Measurements from ENCODE around the gene LACTB. TPM values are rescaled to one million over a fixed set of nuclear protein-coding genes. Genes with fewer than 3 reads are reported as not detected.

Gene LACTB
- total and polyA plus RNA-seq, 2 experiments from 2014 or later = 27.3 to 35.8 TPM

DNA sequence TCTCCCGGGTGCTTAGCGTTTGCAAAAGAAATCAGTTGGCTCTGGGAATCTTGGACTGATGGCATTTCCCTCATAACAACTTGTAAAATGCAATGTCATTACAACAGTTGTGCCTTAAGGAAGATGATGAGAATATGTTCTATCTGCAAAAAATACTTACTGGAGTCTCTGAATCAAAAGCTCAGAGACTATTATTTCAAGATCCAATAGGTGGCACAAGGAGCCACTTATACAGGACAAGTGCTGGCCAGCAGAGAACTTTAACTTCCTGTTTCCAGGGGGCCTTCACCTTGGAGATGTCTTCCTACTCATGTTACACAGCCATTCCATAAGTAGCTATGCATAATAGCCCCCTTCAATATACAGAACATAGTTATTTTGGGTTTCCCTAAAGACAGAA, 44.6 kb downstream of the LACTB start:
- no peak overlapping the region for H3K4me3 ChIP-seq
- no peaks in the 10 kb centered on the region for H3K36me3 ChIP-seq (ENCODE audit: low read depth)
- TF ChIP-seq EZH2 (IDR thresholded peaks at IDR 0.05; ENCODE audit: insufficient read depth, poor library complexity, severe bottlenecking) = no peak
- no peak for TF ChIP-seq EZH2phosphoT487 (IDR thresholded peaks at IDR 0.05; ENCODE audit: insufficient read depth, low read depth)
- H3K27me3 ChIP-seq (replicated peaks; ENCODE audit: insufficient read depth) = no peaks in the 10 kb centered on the region
- no peaks in the 10 kb centered on the region for H3K9me2 ChIP-seq (ENCODE audit: insufficient read depth)
- H2AFZ ChIP-seq = no peak overlapping the region
- in situ Hi-C loops (cut with MboI) = loop anchor here (25.0 kb wide), 1 partner anchor 246 kb away; no protein-coding TSS in a partner anchor
- H3K4me2 ChIP-seq (ENCODE audit: unreplicated experiment) = no peak overlapping the region
- 63 to 64% methylated on average over 2 of the region's 2 CpGs for WGBS, 2 experiments (ENCODE audit: low coverage in 1 of 2, low lambda C conversion rate in 2 of 2, missing lambda C conversion rate in 2 of 2)
- no peaks in the 10 kb centered on the region for H4K20me1 ChIP-seq (ENCODE audit: insufficient read depth)
- no peaks in the 10 kb centered on the region for H3K79me2 ChIP-seq (ENCODE audit: insufficient read depth)
- DNase-seq = peak; percentile 38
- H3K4me1 ChIP-seq (ENCODE audit: insufficient read depth) = peaks cover 12% of the 10 kb centered on the region
- H3K27ac ChIP-seq = no peak overlapping the region
- H3K9me3 ChIP-seq (ENCODE audit: low read depth) = no peaks in the 10 kb centered on the region
- H3F3A ChIP-seq (ENCODE audit: insufficient read depth) = peaks cover 11% of the 10 kb centered on the region
- H3K9ac ChIP-seq = no peak overlapping the region

DNA sequence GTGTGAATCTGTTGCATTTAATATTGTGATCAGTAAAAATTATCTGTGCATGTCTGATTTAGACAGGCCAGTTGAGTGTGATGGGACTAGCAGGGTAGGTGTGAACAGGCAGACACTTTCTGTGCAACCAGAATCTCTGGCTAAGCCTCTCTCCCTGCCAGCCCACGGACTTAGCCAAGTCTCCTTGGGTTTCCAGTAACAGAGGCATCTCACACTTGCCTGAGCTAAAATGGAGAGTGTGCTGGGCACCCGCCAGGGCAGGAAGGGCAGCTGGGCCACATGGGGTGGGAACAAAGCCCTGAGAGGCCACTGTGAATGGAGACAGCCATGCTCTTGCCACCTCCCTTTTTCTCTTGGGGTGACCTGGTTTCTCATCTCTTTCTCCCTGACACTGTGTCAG, 48.1 kb downstream of the LACTB start:
- Histone ChIP-seq H3K36me3 (ENCODE audit: low read depth) (no peaks in the 10 kb centered on the region), H2AFZ (no peak overlapping the region), H3K9me2 (ENCODE audit: insufficient read depth) (no peaks in the 10 kb centered on the region), H3K4me1 (ENCODE audit: insufficient read depth) (peaks cover 12% of the 10 kb centered on the region), H3K27ac (no peak overlapping the region), H3K27me3 (replicated peaks; ENCODE audit: insufficient read depth) (no peaks in the 10 kb centered on the region), H3F3A (ENCODE audit: insufficient read depth) (peaks cover 11% of the 10 kb centered on the region), H3K9me3 (ENCODE audit: low read depth) (no peaks in the 10 kb centered on the region), H3K9ac (no peak overlapping the region), H3K4me3 (no peak overlapping the region), H3K4me2 (ENCODE audit: unreplicated experiment) (no peak overlapping the region), H4K20me1 (ENCODE audit: insufficient read depth) (no peaks in the 10 kb centered on the region), H3K79me2 (ENCODE audit: insufficient read depth) (no peaks in the 10 kb centered on the region)
- TF ChIP-seq EZH2phosphoT487 (IDR thresholded peaks at IDR 0.05; ENCODE audit: insufficient read depth, low read depth) (no peak), EZH2 (IDR thresholded peaks at IDR 0.05; ENCODE audit: insufficient read depth, poor library complexity, severe bottlenecking) (no peak)
- WGBS, 2 experiments (ENCODE audit: low coverage in 1 of 2, low lambda C conversion rate in 2 of 2, missing lambda C conversion rate in 2 of 2) = 80 to 85% methylated on average over 2 of the region's 2 CpGs
- no peak for DNase-seq
- in situ Hi-C loops (cut with MboI) = loop anchor here (25.0 kb wide), 1 partner anchor 243 kb away; no protein-coding TSS in a partner anchor

DNA sequence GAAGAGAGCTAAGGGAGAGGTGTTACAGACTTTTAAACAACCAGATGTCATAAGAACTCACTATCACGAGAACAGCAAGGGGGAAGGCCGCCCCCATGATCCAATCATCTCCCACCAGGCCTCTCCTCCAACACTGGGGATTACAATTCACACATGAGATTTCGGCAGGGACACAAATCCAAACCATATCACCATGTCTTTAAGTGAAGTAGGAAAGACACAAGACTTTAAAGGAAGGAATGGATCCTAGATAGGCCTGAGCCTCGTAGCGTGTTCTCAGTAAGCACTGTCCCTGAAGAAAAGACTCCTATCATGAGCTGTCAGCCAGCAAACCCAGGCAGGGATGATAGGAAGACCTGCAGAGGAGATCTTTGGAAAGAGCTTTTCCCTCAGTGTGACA, 50.7 kb downstream of the LACTB start:
- Histone ChIP-seq H3K9ac (no peak overlapping the region), H3F3A (ENCODE audit: insufficient read depth) (peaks cover 15% of the 10 kb centered on the region; the same call in 1 of the 2 replicates), H2AFZ (no peak overlapping the region), H3K9me3 (ENCODE audit: low read depth) (no peaks in the 10 kb centered on the region), H3K9me2 (ENCODE audit: insufficient read depth) (no peaks in the 10 kb centered on the region), H3K4me2 (ENCODE audit: unreplicated experiment) (no peak overlapping the region), H4K20me1 (ENCODE audit: insufficient read depth) (no peaks in the 10 kb centered on the region), H3K79me2 (ENCODE audit: insufficient read depth) (no peaks in the 10 kb centered on the region), H3K27me3 (replicated peaks; ENCODE audit: insufficient read depth) (no peaks in the 10 kb centered on the region), H3K4me1 (ENCODE audit: insufficient read depth) (peaks cover 12% of the 10 kb centered on the region; the same call in 1 of the 2 replicates), H3K36me3 (ENCODE audit: low read depth) (no peaks in the 10 kb centered on the region), H3K27ac (no peak overlapping the region), H3K4me3 (no peak overlapping the region)
- TF ChIP-seq EZH2phosphoT487 (IDR thresholded peaks at IDR 0.05; ENCODE audit: insufficient read depth, low read depth) (no peak), EZH2 (IDR thresholded peaks at IDR 0.05; ENCODE audit: insufficient read depth, poor library complexity, severe bottlenecking) (no peak)
- WGBS, 2 experiments (ENCODE audit: low coverage in 1 of 2, low lambda C conversion rate in 2 of 2, missing lambda C conversion rate in 2 of 2) = 89% methylated on average over 5 of the region's 5 CpGs
- DNase-seq = no peak
- in situ Hi-C loops (cut with MboI) = loop anchor here (25.0 kb wide), 1 partner anchor 240 kb away; no protein-coding TSS in a partner anchor

DNA sequence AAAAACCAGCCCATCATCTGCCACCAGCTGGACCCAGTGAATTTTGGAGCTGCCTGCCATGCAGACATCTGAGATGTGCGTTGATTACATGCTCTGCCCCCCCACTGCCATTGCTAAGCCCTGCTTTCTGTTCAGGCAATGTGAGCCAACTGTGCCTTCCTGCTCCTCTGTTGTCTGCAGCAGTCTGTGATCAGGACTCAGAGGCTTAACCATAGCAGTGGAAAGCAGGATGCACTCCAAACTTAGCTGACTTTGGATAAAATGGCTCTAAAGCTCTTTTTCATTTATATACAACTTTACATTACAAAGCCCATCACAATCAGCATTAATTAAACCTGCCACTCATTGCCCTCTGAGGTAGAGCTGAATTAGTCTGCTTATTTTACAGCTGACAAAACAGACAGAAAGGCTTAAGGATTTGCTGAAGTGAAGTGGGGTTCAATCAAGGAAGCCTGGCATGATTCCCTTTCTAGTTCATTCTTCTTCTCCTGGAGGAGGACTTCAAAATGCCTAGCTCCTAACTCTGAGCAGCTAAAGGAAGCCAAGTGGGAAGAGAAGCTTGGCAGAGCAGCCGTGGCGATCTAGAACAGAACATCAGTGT, 51.3 kb downstream of the LACTB start:
- H2AFZ ChIP-seq = no peak overlapping the region
- no peaks in the 10 kb centered on the region for H4K20me1 ChIP-seq (ENCODE audit: insufficient read depth)
- no peak overlapping the region for H3K4me3 ChIP-seq
- no peak overlapping the region for H3K27ac ChIP-seq
- no peaks in the 10 kb centered on the region for H3K27me3 ChIP-seq (replicated peaks; ENCODE audit: insufficient read depth)
- TF ChIP-seq EZH2 (IDR thresholded peaks at IDR 0.05; ENCODE audit: insufficient read depth, poor library complexity, severe bottlenecking) = no peak
- no peak for TF ChIP-seq EZH2phosphoT487 (IDR thresholded peaks at IDR 0.05; ENCODE audit: insufficient read depth, low read depth)
- no peaks in the 10 kb centered on the region for H3K36me3 ChIP-seq (ENCODE audit: low read depth)
- no peak for DNase-seq
- no peaks in the 10 kb centered on the region for H3K9me3 ChIP-seq (ENCODE audit: low read depth)
- in situ Hi-C loops (cut with MboI) = loop anchor here (25.0 kb wide), 1 partner anchor 239 kb away; no protein-coding TSS in a partner anchor
- H3K9ac ChIP-seq = no peak overlapping the region
- no peaks in the 10 kb centered on the region for H3K9me2 ChIP-seq (ENCODE audit: insufficient read depth)
- no peak overlapping the region for H3K4me2 ChIP-seq (ENCODE audit: unreplicated experiment)
- peaks cover 16% of the 10 kb centered on the region; the same call in 1 of the 2 replicates for H3K4me1 ChIP-seq (ENCODE audit: insufficient read depth)
- H3K79me2 ChIP-seq (ENCODE audit: insufficient read depth) = no peaks in the 10 kb centered on the region
- 64% methylated on average over 3 of the region's 3 CpGs for WGBS, 2 experiments (ENCODE audit: low coverage in 1 of 2, low lambda C conversion rate in 2 of 2, missing lambda C conversion rate in 2 of 2)
- H3F3A ChIP-seq (ENCODE audit: insufficient read depth) = peaks cover 20% of the 10 kb centered on the region

Measured in GM23248 (cell line).